H9 (cell line): ENCODE data around the gene PLCB1. TPM values are rescaled to one million over a fixed set of nuclear protein-coding genes. Genes with fewer than 3 reads are reported as not detected.

ENCODE experiments used
- DNase-seq: peaks from one replicate; pipeline ENCODE4 v3.0.0-alpha.2; 2017
- H2AFZ ChIP-seq: one replicate; pipeline ENCODE4 v1.6.1; 2013; ENCODE audit warnings: mild to moderate bottlenecking, low read length, control low read depth, moderate library complexity
- H2AK5ac ChIP-seq: 2 replicates; pipeline ENCODE4 v1.6.1; 2013; ENCODE audit warnings: low read length, control low read depth, mixed read lengths; ENCODE audit not compliant: insufficient read length
- H2BK120ac ChIP-seq: one replicate; pipeline ENCODE4 v1.6.1; 2013; ENCODE audit warnings: low read depth, mild to moderate bottlenecking, low read length, control low read depth, inconsistent platforms; ENCODE audit not compliant: poor library complexity, severe bottlenecking
- H2BK12ac ChIP-seq: 2 replicates; pipeline ENCODE4 v1.6.1; 2013; ENCODE audit warnings: low read length, control low read depth, mixed read lengths, low read depth; ENCODE audit not compliant: insufficient read length
- H2BK15ac ChIP-seq: 2 replicates; pipeline ENCODE4 v1.6.1; 2013; ENCODE audit warnings: low read depth, low read length, control low read depth
- H2BK20ac ChIP-seq: one replicate; pipeline ENCODE4 v1.6.1; 2013; ENCODE audit warnings: low read depth, mild to moderate bottlenecking, low read length, control low read depth, inconsistent platforms; ENCODE audit not compliant: poor library complexity, severe bottlenecking
- H2BK5ac ChIP-seq: 2 replicates; pipeline ENCODE4 v1.6.1; 2013; ENCODE audit warnings: low read length, control low read depth, mixed read lengths; ENCODE audit not compliant: insufficient read length
- H3K14ac ChIP-seq: 2 replicates; pipeline ENCODE4 v1.6.1; 2013; ENCODE audit warnings: low read length, control low read depth; ENCODE audit not compliant: insufficient read depth
- H3K18ac ChIP-seq: 2 replicates; pipeline ENCODE4 v1.6.1; 2013; ENCODE audit warnings: low read depth, mild to moderate bottlenecking, mixed read lengths, low read length, control low read depth; ENCODE audit not compliant: insufficient read length
- H3K23ac ChIP-seq: 2 replicates; pipeline ENCODE4 v1.6.1; 2013; ENCODE audit warnings: low read length, control low read depth, mixed read lengths, low read depth; ENCODE audit not compliant: insufficient read length
- H3K23me2 ChIP-seq: 2 replicates; pipeline ENCODE4 v1.6.1; 2013; ENCODE audit warnings: low read depth, mild to moderate bottlenecking, mixed read lengths, low read length, control low read depth; ENCODE audit not compliant: insufficient read length, poor library complexity, severe bottlenecking
- H3K27ac ChIP-seq: 2 replicates; pipeline ENCODE4 v1.5.1; 2013; ENCODE audit warnings: low read length, control low read depth, mixed read lengths, low read depth; ENCODE audit not compliant: insufficient read length
- H3K27me3 ChIP-seq: 2 replicates; pipeline ENCODE4 v1.6.1; 2013; ENCODE audit warnings: low read length, control low read depth, inconsistent platforms; ENCODE audit not compliant: insufficient read depth
- H3K4ac ChIP-seq: 2 replicates; pipeline ENCODE4 v1.6.1; 2013; ENCODE audit warnings: low read depth, mild to moderate bottlenecking, control low read depth, inconsistent platforms, low read length, moderate library complexity
- H3K4me1 ChIP-seq: 2 replicates; pipeline ENCODE4 v1.6.1; 2013; ENCODE audit warnings: low read length, control low read depth, inconsistent platforms; ENCODE audit not compliant: insufficient read depth
- H3K4me2 ChIP-seq: 2 replicates; pipeline ENCODE4 v1.6.1; 2013; ENCODE audit warnings: low read length, control low read depth, mixed read lengths; ENCODE audit not compliant: insufficient read length, insufficient read depth
- H3K56ac ChIP-seq: 2 replicates; pipeline ENCODE4 v1.6.1; 2013; ENCODE audit warnings: low read depth, mild to moderate bottlenecking, mixed read lengths, low read length, control low read depth; ENCODE audit not compliant: insufficient read length
- H3K79me1 ChIP-seq: 2 replicates; pipeline ENCODE4 v1.6.1; 2013; ENCODE audit warnings: low read depth, mild to moderate bottlenecking, moderate library complexity, low read length, control low read depth, inconsistent platforms; ENCODE audit not compliant: insufficient read depth, poor library complexity, severe bottlenecking
- H3K79me2 ChIP-seq: 2 replicates; pipeline ENCODE4 v1.6.1; 2013; ENCODE audit warnings: low read length, control low read depth, inconsistent platforms; ENCODE audit not compliant: insufficient read depth
- H3K9ac ChIP-seq: 2 replicates; pipeline ENCODE4 v1.6.1; 2013; ENCODE audit warnings: low read length, control low read depth, mixed read lengths; ENCODE audit not compliant: insufficient read length; ENCODE audit errors: extremely low read depth
- H3K9me3 ChIP-seq: one replicate; pipeline ENCODE4 v1.6.1; 2013; ENCODE audit warnings: low read depth, low read length, inconsistent platforms; ENCODE audit not compliant: control insufficient read depth
- H3T11ph ChIP-seq: one replicate; pipeline ENCODE4 v1.6.1; 2013; ENCODE audit warnings: mild to moderate bottlenecking, low read length, control low read depth, inconsistent platforms
- H4K20me1 ChIP-seq: one replicate; pipeline ENCODE4 v1.6.1; 2013; ENCODE audit not compliant: control insufficient read depth, insufficient read length, insufficient read depth
- H4K5ac ChIP-seq: 2 replicates; pipeline ENCODE4 v1.6.1; 2013; ENCODE audit warnings: low read depth, mild to moderate bottlenecking, mixed read lengths, low read length, control low read depth; ENCODE audit not compliant: insufficient read length
- H4K8ac ChIP-seq: replicated peaks from 2 replicates; pipeline ENCODE4 v1.6.1; 2013; ENCODE audit warnings: low read length, control low read depth, mixed read lengths, low read depth; ENCODE audit not compliant: insufficient read length
- H4K91ac ChIP-seq: 2 replicates; pipeline ENCODE4 v1.6.1; 2013; ENCODE audit warnings: low read depth, mild to moderate bottlenecking, moderate library complexity, mixed read lengths, low read length, control low read depth; ENCODE audit not compliant: insufficient read length
- H3K27ac Mint-ChIP-seq, 3 experiments: 2 replicates in 2 of 3; 3 replicates in 1 of 3; pipeline ENCODE4 v1.8.0; 2020 to 2021; ENCODE audit warnings: mixed read lengths in 3 of 3, mild to moderate bottlenecking in 1 of 3, moderate library complexity in 1 of 3
- H3K27me3 Mint-ChIP-seq: 2 replicates; pipeline ENCODE4 v1.8.0; 2021; ENCODE audit warnings: low read depth, mild to moderate bottlenecking, moderate library complexity, mixed read lengths
- H3K36me3 Mint-ChIP-seq, 3 experiments: 2 replicates in 2 of 3; 3 replicates in 1 of 3; pipeline ENCODE4 v1.8.0; 2020 to 2021; ENCODE audit warnings: low read depth in 3 of 3, mixed read lengths in 3 of 3; ENCODE audit not compliant: insufficient read depth in 1 of 3
- H3K4me1 Mint-ChIP-seq, 2 experiments: 2 replicates each; pipeline ENCODE4 v1.8.0; 2020; ENCODE audit warnings: mixed read lengths in 2 of 2
- H3K4me3 Mint-ChIP-seq, 2 experiments: 2 replicates in 1 of 2; 3 replicates in 1 of 2; pipeline ENCODE4 v1.8.0; 2020 to 2021; ENCODE audit warnings: mild to moderate bottlenecking in 2 of 2, mixed read lengths in 2 of 2, moderate library complexity in 1 of 2
- H3K9me3 Mint-ChIP-seq, 2 experiments: 2 replicates in 1 of 2; 3 replicates in 1 of 2; pipeline ENCODE4 v1.8.0; 2020; ENCODE audit warnings: mild to moderate bottlenecking in 2 of 2, mixed read lengths in 2 of 2, moderate library complexity in 1 of 2
- CTCF ChIP-seq: fragments of 200-600 bp; sonication (generic); conservative IDR thresholded peaks from 3 replicates; pipeline ENCODE4 v1.8.0; 2021; ENCODE audit warnings: antibody characterized with exemption, mild to moderate bottlenecking
- total RNA-seq: library from RNA; stranded (reverse); gene quantifications from 2 replicates; pipeline ENCODE4 v1.2.1, GENCODE V29; 2021

PLCB1 gene
- total RNA-seq, 1 experiment from 2014 or later, result 11.5 TPM

- Histone ChIP-seq H2AFZ (no peak overlapping the region), H2BK20ac (no peak overlapping the region), H3K18ac (no peak overlapping the region), H3K79me2 (no peaks in the 10 kb centered on the region), H3K23me2 (no peaks in the 10 kb centered on the region), H3K4me2 (no peak overlapping the region), H2BK12ac (no peak overlapping the region), H2BK120ac (no peak overlapping the region), H3K23ac (no peak overlapping the region), H3K56ac (no peak overlapping the region), H4K5ac (no peak overlapping the region), H3K14ac (no peak overlapping the region), H2BK5ac (no peak overlapping the region), H3K27me3 (no peaks in the 10 kb centered on the region), H3K9ac (no peak overlapping the region), H3K27ac (no peak overlapping the region), H3K4me1 (peaks cover 4% of the 10 kb centered on the region), H3K79me1 (no peaks in the 10 kb centered on the region), H4K20me1 (no peaks in the 10 kb centered on the region), H3K4ac (no peak overlapping the region), H2BK15ac (no peak overlapping the region), H4K8ac (no peak overlapping the region), H3K9me3 (no peaks in the 10 kb centered on the region), H2AK5ac (no peak overlapping the region), H3T11ph (no peak overlapping the region), H4K91ac (no peak overlapping the region)
- Mint-ChIP-seq H3K4me1 (peaks cover 18% of the 10 kb centered on the region in 2 experiments), H3K27me3 (no peaks in the 10 kb centered on the region), H3K36me3 (no peaks in the 10 kb centered on the region), H3K27ac (no peak overlapping the region), H3K4me3 (no peak overlapping the region), H3K9me3 (no peaks in the 10 kb centered on the region)
- TF ChIP-seq CTCF, result no peak
- no peak for DNase-seq
Observed at GRCh38 chr20:8361779-8362178, 229.7 kb downstream of the PLCB1 start.
